HTERT RPE-1 (cell line): ENCODE data around the gene MZT2A.
"Not testable (repeated sequence)": the region's sequence is repeated elsewhere in the genome, so short reads cannot be mapped to it uniquely, and the experiment has no call there.

Experiments
- in situ Hi-C: fragments of 300-500 bp; cut with MboI; formaldehyde crosslinking; loops from 4 replicates; pipeline ENCODE4 v1.14.3; 2020; ENCODE audit warnings: low sequenced_read_pairs

MZT2A gene

DNA sequence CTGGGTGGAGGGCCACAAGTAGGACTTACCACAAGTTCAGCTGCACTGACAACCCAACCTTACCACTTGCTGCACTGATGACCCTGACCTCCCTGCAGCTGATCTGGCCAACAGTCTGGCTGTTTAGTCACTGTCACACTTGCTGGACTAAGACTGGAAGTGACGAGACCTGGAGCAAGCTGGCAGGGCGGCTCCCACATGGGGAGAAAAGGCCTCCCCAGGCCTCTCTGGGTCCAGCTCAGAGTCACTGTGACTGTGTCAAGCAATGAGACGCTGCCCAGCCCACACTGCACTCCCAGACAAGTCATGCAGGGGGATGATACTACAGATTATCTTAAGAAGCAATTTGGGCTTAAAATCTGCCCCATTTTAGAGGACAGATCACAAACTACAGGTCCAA, 21.3 kb downstream of the MZT2A start:
- in situ Hi-C loops = not testable (repeated sequence)

GRCh38 chr2:131467722-131468121, 24.5 kb downstream of the MZT2A start:
- in situ Hi-C loops = not testable (repeated sequence)

DNA sequence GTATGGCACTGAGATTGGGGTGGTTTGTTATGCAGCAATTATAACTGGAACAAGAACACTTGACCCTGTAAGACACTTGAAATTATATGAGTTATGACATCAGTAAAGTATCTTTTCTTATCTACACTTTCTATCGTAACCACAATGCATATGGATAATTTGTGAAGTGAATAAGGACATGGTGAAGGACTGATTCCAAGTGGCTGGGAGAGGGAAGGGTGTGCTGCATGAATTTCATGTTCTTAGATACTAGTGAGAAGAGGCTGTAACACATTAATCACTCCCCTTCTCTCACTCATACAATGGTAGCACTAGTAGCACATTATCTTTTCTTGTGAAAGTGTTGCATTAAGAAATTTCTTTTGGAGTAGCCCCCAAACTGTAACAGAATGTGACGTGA, 37.3 kb downstream of the MZT2A start:
- in situ Hi-C loops = not testable (repeated sequence)

- in situ Hi-C loops = not testable (repeated sequence)
Observed at GRCh38 chr2:131451265-131451949, 40.8 kb downstream of the MZT2A start.

GRCh38 chr2:131447981-131448380, 44.2 kb downstream of the MZT2A start:
- in situ Hi-C loops = not testable (repeated sequence)

- in situ Hi-C loops = no loop called here
Observed at GRCh38 chr2:131445896-131446295, 46.3 kb downstream of the MZT2A start.

- in situ Hi-C loops = not testable (repeated sequence)
Observed at GRCh38 chr2:131445515-131445797, 46.7 kb downstream of the MZT2A start.

DNA sequence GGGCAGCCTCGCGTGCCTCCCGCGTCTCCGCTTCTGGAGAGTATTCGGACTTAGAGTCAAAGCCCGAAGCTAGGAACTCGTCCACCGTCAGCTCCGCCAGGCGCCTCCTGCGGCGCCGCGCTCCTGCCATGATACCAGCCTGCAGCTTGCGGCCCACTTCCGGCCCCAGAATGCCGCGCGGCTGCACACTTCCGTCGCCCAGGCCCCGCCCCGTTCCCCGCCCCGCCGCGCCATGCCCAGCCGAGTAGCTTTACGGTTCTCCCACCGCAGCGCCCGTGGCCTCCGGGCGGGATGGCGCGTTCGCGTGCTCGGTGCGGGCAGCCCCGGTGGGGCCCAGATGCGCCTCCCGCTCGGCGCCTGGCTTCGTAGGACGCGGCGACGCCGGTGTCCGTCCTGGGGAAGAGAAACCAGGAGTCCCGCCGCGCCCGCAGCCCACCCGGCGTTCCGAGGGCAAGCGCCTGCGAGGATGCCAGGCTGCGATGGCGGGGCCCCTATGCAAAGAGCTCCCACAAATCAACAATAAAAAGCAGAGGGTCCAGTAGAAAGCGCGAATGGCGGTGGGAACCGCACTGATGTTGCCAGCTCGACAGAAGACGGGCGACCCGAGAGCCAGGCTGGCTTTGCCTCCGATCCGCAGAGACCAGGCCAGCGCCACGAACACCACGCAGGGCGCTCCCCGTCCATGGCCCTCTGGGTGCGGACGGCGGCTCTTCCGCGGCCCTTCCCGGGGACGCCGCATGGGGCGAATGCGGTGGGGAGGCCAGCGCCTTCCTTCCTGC, 47.3 kb downstream of the MZT2A start:
- in situ Hi-C loops = not testable (repeated sequence)

- in situ Hi-C loops = not testable (repeated sequence)
Observed at GRCh38 chr2:131440742-131441468, 51.3 kb downstream of the MZT2A start.
